K562 (cell line): ENCODE measurements around the gene CNTN2. TPM values are rescaled to one million over a fixed set of nuclear protein-coding genes. Genes with fewer than 3 reads are reported as not detected.

ENCODE experiments used
- BRD9 ChIP-seq: fragments of 450-650 bp; IDR thresholded peaks from 2 replicates; pipeline ENCODE4 v1.6.1; 2018; ENCODE audit warnings: low read depth; ENCODE audit not compliant: partially characterized antibody
- FIP1L1 ChIP-seq: fragments of 200-400 bp; formaldehyde crosslinking; IDR thresholded peaks from 2 replicates; pipeline ENCODE4 v1.6.1; 2018; ENCODE audit warnings: mild to moderate bottlenecking, low read depth, low read length; ENCODE audit not compliant: poor library complexity, severe bottlenecking
- FOS ChIP-seq: IDR thresholded peaks from 3 replicates; pipeline ENCODE4 v1.6.1; 2011; ENCODE audit not compliant: insufficient read length; ENCODE audit errors: extremely low read depth
- REST ChIP-seq, 2 experiments: fragments of 450-650 bp; formaldehyde crosslinking in 1 of 2; IDR thresholded peaks; 2 replicates each; pipeline versions ENCODE4 v1.4.0 to v1.6.1; 2014 to 2020; ENCODE audit warnings: mild to moderate bottlenecking in 2 of 2, borderline replicate concordance in 1 of 2, low read depth in 1 of 2
- ZNF175 ChIP-seq: fragments of 200-800 bp; sonication (Bioruptor generic); IDR thresholded peaks from 2 replicates; pipeline ENCODE4 v1.6.1; 2016; ENCODE audit warnings: low read depth, mild to moderate bottlenecking, missing genetic modification characterization, missing compliant biosample characterization
- ZNF184 ChIP-seq: sonication (generic); formaldehyde crosslinking; IDR thresholded peaks from 2 replicates; pipeline ENCODE4 v1.5.0; 2020; ENCODE audit warnings: missing genetic modification reagents
- ZNF609 ChIP-seq: sonication (generic); formaldehyde crosslinking; IDR thresholded peaks from 2 replicates; pipeline ENCODE4 v1.8.1; 2023; ENCODE audit warnings: missing genetic modification reagents, mild to moderate bottlenecking, borderline replicate concordance
- ZNF696 ChIP-seq: fragments of 250-450 bp; sonication (Bioruptor Pico); conservative IDR thresholded peaks from 2 replicates; pipeline ENCODE4 v1.4.0; 2020; ENCODE audit warnings: mild to moderate bottlenecking, moderate library complexity
- polyA plus RNA-seq, 8 experiments: library from polyadenylated mRNA; depleted of rRNA in 4 of 8; stranded (reverse) in 5 of 8; unstranded in 3 of 8; fragments of >200 nt; fragmentation: Nextera tagmentation in 2 of 8; fragmentation: Illumina TruSeq in 1 of 8; extraction: Ambion mirVana in 2 of 8; extraction: Trizol in 1 of 8; gene quantifications; 2 replicates each; pipeline versions ENCODE4 v1.2.1 to v1.2.3, GENCODE V29; 2011 to 2014; ENCODE audit warnings: inconsistent platforms in 1 of 8, missing spikeins in 1 of 8
- total RNA-seq, 7 experiments: library from RNA; depleted of rRNA in 6 of 7; stranded (reverse); fragments of >200 nt in 6 of 7; fragmentation: Illumina TruSeq in 2 of 7; extraction: Trizol in 2 of 7; gene quantifications; 2 replicates each; pipeline versions ENCODE4 v1.2.1 to v1.2.3, GENCODE V29; 2011 to 2021; ENCODE audit warnings: low replicate concordance in 1 of 7

CNTN2 gene
- total and polyA plus RNA-seq, 9 of the 15 experiments (the other 6 are each of a cell fraction or from before 2014, with no cell fraction given), result not detected

- TF ChIP-seq REST (IDR thresholded peaks at IDR 0.05; ENCODE audit: borderline replicate concordance) (no peak), REST (CRISPR knock-in tag; IDR thresholded peaks at IDR 0.05; ENCODE audit: low read depth) (no peak), BRD9 (no peak), FIP1L1 (no peak), ZNF696 (CRISPR knock-in tag) (no peak), ZNF609 (CRISPR knock-in tag) (no peak), ZNF184 (no peak), FOS (no peak), ZNF175 (CRISPR knock-in tag) (no peak)
These were observed 64.3 kb downstream of the CNTN2 start (continued) for GRCh38 chr1:205107327-205107726.
